Endothelial cell of umbilical vein (primary cell): Measurements from ENCODE around the gene ANKHD1. TPM values are rescaled to one million over a fixed set of nuclear protein-coding genes. Genes with fewer than 3 reads are reported as not detected.

Source experiments
- BruUV-seq: library from RNA; stranded (reverse); fragments of 400-500 nt; replicated peaks from 2 replicates; lab custom pipeline; 2021; lab: Mats Ljungman, UMichigan
- CTCF ChIA-PET: fragments of 300-600, 350-600 bp; sonication (Branson Sonifier 250); formaldehyde crosslinking; loops from one replicate; lab custom pipeline; 2021; ENCODE audit warnings: antibody characterized with exemption, inconsistent platforms; lab: Charles Lee
- POLR2A ChIA-PET: fragments of 300-600, 350-600 bp; sonication (Branson Sonifier 250); formaldehyde crosslinking; loops from one replicate; lab custom pipeline; 2021; ENCODE audit warnings: antibody characterized with exemption, inconsistent platforms; lab: Charles Lee
- DNase-seq: peaks from one replicate; pipeline ENCODE4 v3.0.0-alpha.2; 2011; ENCODE audit warnings: low read depth, low spot score
- FAIRE-seq: peaks from 2 replicates; lab custom pipeline; 2011; peaks lifted over from hg19 to GRCh38; lab: Jason Lieb, UNC
- H2AFZ ChIP-seq: 2 replicates; pipeline ENCODE4 v1.6.0; 2012; ENCODE audit warnings: low read depth, low read length, control low read depth, inconsistent platforms
- H3K27ac ChIP-seq: 2 replicates; pipeline ENCODE4 v1.5.1; 2011; ENCODE audit warnings: low read depth, mild to moderate bottlenecking, control low read depth, low read length, moderate library complexity; ENCODE audit not compliant: insufficient read depth
- H3K27me3 ChIP-seq, 2 experiments: 2 replicates each; pipeline versions ENCODE4 v1.6.0 to v1.6.1; 2011; ENCODE audit warnings: low read length in 2 of 2, mixed read lengths in 1 of 2; ENCODE audit not compliant: control insufficient read depth in 2 of 2, insufficient read depth in 2 of 2
- H3K36me3 ChIP-seq, 2 experiments: 2 replicates in 1 of 2; 3 replicates in 1 of 2; pipeline ENCODE4 v1.5.1; 2011; ENCODE audit warnings: low read length in 2 of 2, mild to moderate bottlenecking in 1 of 2, moderate library complexity in 1 of 2; ENCODE audit not compliant: control insufficient read depth in 2 of 2, insufficient read depth in 2 of 2; ENCODE audit errors: extremely low read depth in 1 of 2
- H3K4me1 ChIP-seq: 3 replicates; pipeline ENCODE4 v1.5.1; 2011; ENCODE audit warnings: mild to moderate bottlenecking, low read length; ENCODE audit not compliant: control insufficient read depth, insufficient read depth; ENCODE audit errors: extremely low read depth
- H3K4me2 ChIP-seq: 2 replicates; pipeline ENCODE4 v1.6.1; 2011; ENCODE audit warnings: low read length, control low read depth, mixed read lengths; ENCODE audit not compliant: insufficient read depth
- H3K4me3 ChIP-seq, 3 experiments: fragments of 200-600 bp in 1 of 3; sonication (generic), shearing (Covaris generic) in 1 of 3; replicated peaks in 1 of 3; 2 replicates each; pipeline ENCODE4 v1.5.1; 2011 to 2016; ENCODE audit warnings: control low read depth in 3 of 3, low read length in 3 of 3, mild to moderate bottlenecking in 2 of 3, inconsistent platforms in 1 of 3, low read depth in 1 of 3, moderate library complexity in 1 of 3; ENCODE audit not compliant: insufficient read depth in 1 of 3
- H3K79me2 ChIP-seq: 2 replicates; pipeline ENCODE4 v1.6.0; 2012; ENCODE audit warnings: low read length, inconsistent platforms; ENCODE audit not compliant: control insufficient read depth, insufficient read depth
- H3K9ac ChIP-seq: replicated peaks from 2 replicates; pipeline ENCODE3; 2011; ENCODE audit warnings: low read length, control low read depth; ENCODE audit not compliant: insufficient read depth; ENCODE audit errors: extremely low read depth
- H3K9me1 ChIP-seq: replicated peaks from 3 replicates; pipeline ENCODE4 v1.6.0; 2011; ENCODE audit warnings: mild to moderate bottlenecking, low read length; ENCODE audit not compliant: control insufficient read depth, insufficient read depth; ENCODE audit errors: extremely low read depth
- H3K9me3 ChIP-seq: replicated peaks from 2 replicates; pipeline ENCODE4 v1.5.1; 2012; ENCODE audit warnings: low read length, inconsistent platforms; ENCODE audit not compliant: control insufficient read depth, insufficient read depth
- H4K20me1 ChIP-seq: replicated peaks from 2 replicates; pipeline ENCODE3; 2011; ENCODE audit warnings: mild to moderate bottlenecking, low read length; ENCODE audit not compliant: control insufficient read depth, insufficient read depth; ENCODE audit errors: extremely low read depth
- CTCF ChIP-seq, 2 donors: IDR thresholded peaks; 1 replicate in 1 of 2; 2 replicates in 1 of 2; pipeline ENCODE4 v1.5.1; 2011; ENCODE audit warnings: low read length in 2 of 2, mild to moderate bottlenecking in 2 of 2, moderate library complexity in 2 of 2, control low read depth in 1 of 2, inconsistent platforms in 1 of 2, low read depth in 1 of 2; ENCODE audit not compliant: insufficient read depth in 1 of 2; ENCODE audit errors: extremely low read depth in 1 of 2
- EZH2 ChIP-seq: IDR thresholded peaks from 2 replicates; pipeline ENCODE4 v1.6.1; 2012; ENCODE audit warnings: borderline replicate concordance, low read depth, mild to moderate bottlenecking, moderate library complexity, low read length, inconsistent platforms; ENCODE audit not compliant: severe bottlenecking
- FOS ChIP-seq: IDR thresholded peaks from 2 replicates; pipeline ENCODE4 v1.6.1; 2011; ENCODE audit warnings: mild to moderate bottlenecking, low read length, moderate library complexity, borderline replicate concordance; ENCODE audit not compliant: insufficient read depth
- GATA2 ChIP-seq: IDR thresholded peaks from 2 replicates; pipeline ENCODE4 v1.7.0; 2011; ENCODE audit warnings: low read depth, mild to moderate bottlenecking, moderate library complexity, mixed read lengths, low read length; ENCODE audit not compliant: insufficient read length, insufficient read depth
- JUN ChIP-seq: IDR thresholded peaks from 2 replicates; pipeline ENCODE4 v1.6.1; 2011; ENCODE audit warnings: borderline replicate concordance, low read depth; ENCODE audit not compliant: insufficient read length, insufficient read depth
- MAX ChIP-seq: IDR thresholded peaks from 2 replicates; pipeline ENCODE4 v1.6.1; 2011; ENCODE audit not compliant: insufficient read depth, insufficient read length
- MYC ChIP-seq: IDR thresholded peaks from one replicate; pipeline ENCODE4 v1.6.1; 2011; ENCODE audit warnings: mild to moderate bottlenecking, low read depth, low read length
- POLR2A ChIP-seq: IDR thresholded peaks from 2 replicates; pipeline ENCODE4 v1.6.1; 2012; ENCODE audit warnings: low read depth, mild to moderate bottlenecking, control low read depth, low read length
- POLR2AphosphoS5 ChIP-seq: IDR thresholded peaks from 2 replicates; pipeline ENCODE4 v1.6.1; 2012; ENCODE audit warnings: low read depth, mild to moderate bottlenecking, control low read depth, low read length, moderate library complexity; ENCODE audit not compliant: insufficient read depth
- dilution Hi-C: fragments of 300-500 bp; cut with MboI; formaldehyde crosslinking; loops from one replicate; pipeline ENCODE4 v1.15.0; 2019; ENCODE audit warnings: low sequenced_read_pairs; ENCODE audit not compliant: extremely low pct_ligation_motif_present
- intact Hi-C: fragments of 100-400 bp; cut with micrococcal nuclease; formaldehyde crosslinking; loops from one replicate; pipeline ENCODE4 v1.10.0; 2022
- polyA plus RNA-seq, 4 experiments: library from polyadenylated mRNA; depleted of rRNA in 3 of 4; stranded (reverse) in 3 of 4; unstranded in 1 of 4; fragments of >200 nt; gene quantifications; 2 replicates each; pipeline versions ENCODE4 v1.2.1 to v1.2.3, GENCODE V29; 2011 to 2012; ENCODE audit warnings: missing spikeins in 1 of 4
- total RNA-seq: library from RNA; stranded (reverse); gene quantifications from 2 replicates; pipeline ENCODE4 v1.2.3, GENCODE V29; 2021

ANKHD1 gene
- total and polyA plus RNA-seq, 2 donors (not counting 3 experiments of a cell fraction or from before 2014, with no cell fraction given), result 56.1 to 87.0 TPM

- TF ChIP-seq MAX (no peak), POLR2A (no peak), GATA2 (no peak), MYC (no peak), POLR2AphosphoS5 (no peak), FOS (no peak), CTCF (IDR thresholded peaks at IDR 0.05; ENCODE audit: extremely low read depth in 1 of 2, insufficient read depth in 1 of 2, low read depth in 1 of 2, low read length in 2 of 2) (no peak), EZH2 (no peak), JUN (no peak)
- Histone ChIP-seq H2AFZ (no peak overlapping the region), H3K9ac (no peak overlapping the region), H3K4me3 (no peak overlapping the region), H3K9me1 (no peaks in the 10 kb centered on the region), H3K9me3 (no peaks in the 10 kb centered on the region), H3K79me2 (no peaks in the 10 kb centered on the region), H3K4me1 (no peaks in the 10 kb centered on the region), H3K27me3 (no peaks in the 10 kb centered on the region), H3K4me2 (no peak overlapping the region), H3K36me3 (peaks cover 0 to 3% of the 10 kb centered on the region in 2 experiments), H4K20me1 (no peaks in the 10 kb centered on the region), H3K27ac (no peak overlapping the region)
- dilution Hi-C loops, result no loop called here
- DNase-seq, result no peak
- ChIA-PET CTCF (interaction anchor here (0.7 to 2.1 kb wide), 2 partner anchors 13 to 48 kb away, joined by 3 to 5 read pairs; no protein-coding TSS in a partner anchor), POLR2A (no interaction called here)
- intact Hi-C loops, result no loop called here
- no TSS peak for BruUV-seq
- no peak for FAIRE-seq
Measured at GRCh38 chr5:140466981-140467742, 65.5 kb downstream of the ANKHD1 start.
